ENCODE measurements around the gene PERCC1.

PERCC1 gene

DNA sequence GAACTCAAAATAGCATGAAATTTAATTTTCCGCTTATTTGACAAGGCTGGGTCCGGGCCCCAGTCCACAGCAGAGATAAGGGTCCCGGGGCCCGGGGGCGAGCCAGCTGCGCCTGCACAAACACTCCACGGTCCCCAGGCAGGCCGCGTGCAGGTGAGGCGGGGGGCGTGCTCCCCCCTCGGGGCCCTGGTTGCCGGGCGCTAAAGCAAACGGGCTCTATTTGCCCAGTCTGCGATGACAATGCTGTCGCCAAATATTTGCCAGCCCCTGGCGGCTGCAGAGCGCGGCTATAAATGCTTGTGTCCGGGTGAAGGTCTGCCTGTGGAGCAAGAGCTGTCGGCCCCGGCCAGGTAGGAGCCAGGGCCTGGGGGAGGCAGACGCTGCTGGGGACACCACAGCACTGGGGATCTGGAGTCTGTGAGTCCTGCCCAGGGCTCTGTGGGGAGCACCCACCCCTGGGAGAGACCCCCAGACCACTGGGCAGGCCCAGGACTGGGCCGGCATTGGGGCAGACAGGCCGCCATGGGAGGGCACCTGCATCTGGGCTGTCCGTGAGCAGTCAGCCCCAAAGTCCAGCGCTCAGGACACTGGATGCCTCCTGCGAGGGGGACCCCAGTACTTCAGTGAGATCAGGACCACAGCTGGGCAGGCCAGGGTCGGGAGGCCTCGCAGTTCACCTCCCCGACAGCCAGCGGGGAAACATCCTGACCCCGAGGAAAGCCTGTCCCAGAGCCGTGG is at the start of gene PERCC1:
PERCC1 (plus strand) TSS at position 320 of the 738 bp plus-strand sequence. CDS start 1,516 bp downstream, outside the sequence.
- DNase-seq = peak; percentile 83

DNA sequence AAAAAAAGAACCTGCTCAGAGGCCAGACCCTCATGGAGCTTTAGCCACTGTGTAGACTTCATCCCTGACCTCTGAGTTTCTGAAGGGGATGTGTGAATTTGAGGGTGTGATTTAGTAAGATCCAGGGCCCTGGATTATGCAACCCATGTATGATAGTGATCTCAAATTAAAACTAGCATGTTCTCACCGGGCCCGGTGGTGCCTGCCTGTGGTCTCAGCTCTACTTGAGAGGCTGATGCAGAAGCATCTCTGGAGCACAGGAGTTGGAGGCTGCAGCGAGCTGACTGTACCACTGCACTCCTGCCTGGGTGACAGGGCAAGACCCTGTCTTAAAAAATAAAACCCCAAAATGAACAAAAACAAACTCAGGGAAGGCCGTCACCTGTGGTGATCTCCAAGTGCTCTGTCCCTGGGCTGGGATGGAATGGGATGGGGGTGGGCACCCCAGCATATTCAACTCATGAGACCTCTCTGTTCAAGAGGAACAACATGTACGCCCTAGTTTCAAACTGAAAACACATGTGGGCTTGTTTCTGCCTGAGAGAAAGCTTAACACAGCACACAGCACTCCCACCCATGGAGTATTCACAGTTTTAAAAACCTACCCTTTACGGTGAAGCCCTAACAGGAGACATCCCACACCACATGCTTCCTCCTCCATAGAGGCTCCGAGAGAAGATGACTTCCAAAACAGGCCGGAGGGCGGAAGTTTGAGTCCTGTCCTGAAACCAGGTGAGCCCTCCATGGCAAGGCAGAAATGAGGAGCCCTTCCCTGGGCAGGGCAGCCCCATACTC is 49.1 kb upstream of the PERCC1 start:
- no peak for DNase-seq

DNA sequence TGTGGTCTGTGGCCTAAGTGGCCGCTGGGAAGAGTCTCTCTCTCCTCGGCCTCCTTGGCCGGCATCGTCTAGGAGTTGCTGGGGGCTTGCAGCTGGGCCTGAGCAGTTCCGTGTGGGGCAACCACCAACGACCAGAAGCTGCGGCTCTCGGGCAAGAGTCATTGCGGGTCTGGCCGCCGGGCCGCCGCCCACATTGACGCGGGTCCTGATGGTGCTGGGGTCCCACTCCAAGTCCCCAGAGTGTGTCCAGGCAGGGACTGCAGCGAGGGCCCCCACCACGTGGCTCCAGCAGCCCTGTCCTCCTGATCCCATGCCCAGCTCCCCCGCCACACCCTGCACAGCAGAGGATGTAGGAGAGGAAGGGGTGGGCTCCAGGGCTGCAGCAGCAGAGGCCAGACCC is 47.3 kb upstream of the PERCC1 start:
- DNase-seq = no peak

DNA sequence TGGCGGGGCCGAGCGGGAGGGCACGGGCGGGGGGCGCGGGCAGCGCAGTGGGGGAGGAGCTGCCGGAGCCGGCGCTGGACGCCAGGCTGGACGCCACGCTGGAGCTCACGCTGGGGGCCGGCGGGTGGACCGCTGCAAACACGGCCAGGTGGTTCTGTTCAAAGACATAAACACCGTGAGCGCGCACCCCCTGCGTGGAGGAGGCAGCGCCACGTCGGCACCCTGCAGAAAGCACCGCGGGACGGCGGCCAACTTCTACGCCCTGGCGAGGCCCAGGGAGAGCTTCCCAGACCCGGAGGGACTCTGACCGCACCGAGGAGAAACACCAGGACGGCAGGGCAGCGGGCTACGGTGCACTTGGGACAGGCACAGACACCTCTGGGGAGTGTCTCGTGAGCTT is 45.6 kb upstream of the PERCC1 start:
- DNase-seq = no peak

DNA sequence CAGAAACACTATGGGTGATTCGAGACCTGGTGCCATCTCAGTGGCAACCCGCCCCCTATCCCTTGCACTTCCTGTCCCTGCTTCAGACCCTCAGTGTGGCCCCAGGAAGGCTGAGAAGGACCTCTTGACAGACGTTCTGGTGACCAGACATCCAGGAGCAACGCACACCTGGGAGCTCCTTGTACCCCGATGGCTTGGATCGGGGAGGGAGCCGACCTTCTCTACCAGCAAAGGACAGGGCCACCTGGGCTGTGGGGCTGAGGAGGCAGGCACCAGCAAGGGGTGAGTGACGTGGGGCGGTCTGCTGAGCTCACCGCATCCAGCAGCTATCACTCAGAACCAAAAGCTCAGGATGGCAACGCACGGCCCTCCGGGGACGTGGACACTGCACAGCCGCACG is 43.5 kb upstream of the PERCC1 start:
- no peak for DNase-seq

DNA sequence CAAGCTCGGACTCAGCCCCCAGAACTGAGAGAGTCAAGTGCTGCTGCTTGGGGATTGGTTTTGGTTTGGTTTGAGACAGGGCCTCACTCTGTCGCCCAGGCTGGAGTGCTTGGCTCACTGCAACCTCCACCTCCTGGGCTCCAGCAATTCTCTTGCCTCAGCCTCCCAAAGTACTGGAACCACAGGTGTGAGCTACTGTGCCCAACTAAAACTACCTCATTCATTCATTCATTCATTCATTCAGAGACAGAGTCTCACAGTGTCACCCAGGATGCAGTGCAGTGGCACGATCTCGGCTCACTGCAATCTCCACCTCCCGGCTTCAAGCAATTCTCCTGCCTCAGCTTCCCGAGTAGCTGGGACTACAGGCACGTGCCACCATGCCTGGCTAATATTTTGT is 41.1 kb upstream of the PERCC1 start:
- no peak for DNase-seq

DNA sequence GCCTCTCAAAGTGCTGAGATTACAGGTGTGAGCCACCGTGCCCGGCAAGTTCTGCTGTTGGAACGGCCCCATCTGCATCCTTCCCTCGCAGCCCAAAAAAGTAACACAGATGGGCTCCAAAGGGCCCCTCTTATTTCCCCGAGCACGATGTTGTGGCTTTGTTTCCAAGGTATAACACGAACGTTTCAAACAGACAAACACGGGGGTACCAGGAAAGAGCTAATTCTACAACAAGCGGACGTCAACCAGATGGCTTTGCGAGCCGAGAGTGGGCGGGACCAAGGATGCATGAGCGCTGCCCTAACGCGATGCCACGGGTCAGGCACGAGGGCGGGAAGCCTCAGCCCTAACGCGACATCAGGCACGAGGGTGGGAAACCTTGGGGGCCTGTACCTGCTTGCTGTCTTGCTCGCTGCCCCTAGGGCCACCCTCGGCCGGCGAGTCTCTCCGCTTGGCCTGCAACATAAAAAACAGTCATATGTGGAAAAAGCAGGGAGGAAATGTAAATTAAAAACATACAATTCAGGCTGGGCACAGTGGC is 40.6 kb upstream of the PERCC1 start:
- no peak for DNase-seq

DNA sequence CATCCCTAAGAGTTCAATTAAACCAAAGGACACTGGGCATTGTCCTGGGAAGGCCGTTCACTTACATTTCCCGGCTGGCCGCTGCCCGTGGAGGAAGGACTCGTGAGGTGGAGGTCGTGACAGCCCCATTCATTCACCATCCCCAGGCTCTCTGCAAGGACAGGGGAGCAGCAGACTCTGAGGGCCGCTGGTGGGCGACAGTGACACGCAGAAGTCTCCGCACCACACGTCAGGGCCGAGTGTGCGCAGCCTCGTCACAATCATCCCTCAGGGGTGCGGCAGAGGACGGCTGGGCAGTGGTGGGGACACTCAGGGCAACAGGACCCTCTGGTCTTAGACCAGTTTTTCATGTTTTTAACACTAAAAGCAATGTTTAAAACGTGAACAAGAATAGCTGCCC is 38.1 kb upstream of the PERCC1 start:
- DNase-seq = no peak

DNA sequence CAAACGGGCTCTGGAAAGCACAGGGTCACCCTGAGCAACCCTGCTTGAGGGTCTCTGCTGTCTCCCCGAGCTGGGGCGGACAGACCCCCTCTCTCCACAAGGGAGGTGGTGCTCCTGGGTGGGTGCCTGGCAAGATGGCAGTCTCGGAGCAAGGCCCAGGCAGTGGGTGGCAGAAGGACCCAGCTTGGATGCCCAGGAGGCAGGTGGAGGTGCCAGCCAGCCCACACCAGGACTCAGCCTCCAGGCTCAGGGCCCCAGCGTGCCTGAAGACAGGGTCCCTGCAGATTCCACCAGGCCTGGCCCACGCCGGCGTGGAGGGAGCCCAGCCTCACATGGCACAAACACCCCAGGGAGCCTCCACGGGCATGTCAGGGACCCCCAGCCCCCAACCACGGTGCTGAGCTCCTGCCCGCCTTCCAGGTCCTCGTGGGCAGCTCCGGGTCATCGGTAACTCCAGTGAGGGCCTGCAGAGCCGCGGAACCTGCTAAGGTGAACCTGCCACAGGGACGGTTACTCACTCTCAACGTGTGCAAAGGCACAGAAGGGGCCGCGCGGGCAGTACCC is 37.2 kb upstream of the PERCC1 start:
- no peak for DNase-seq

DNA sequence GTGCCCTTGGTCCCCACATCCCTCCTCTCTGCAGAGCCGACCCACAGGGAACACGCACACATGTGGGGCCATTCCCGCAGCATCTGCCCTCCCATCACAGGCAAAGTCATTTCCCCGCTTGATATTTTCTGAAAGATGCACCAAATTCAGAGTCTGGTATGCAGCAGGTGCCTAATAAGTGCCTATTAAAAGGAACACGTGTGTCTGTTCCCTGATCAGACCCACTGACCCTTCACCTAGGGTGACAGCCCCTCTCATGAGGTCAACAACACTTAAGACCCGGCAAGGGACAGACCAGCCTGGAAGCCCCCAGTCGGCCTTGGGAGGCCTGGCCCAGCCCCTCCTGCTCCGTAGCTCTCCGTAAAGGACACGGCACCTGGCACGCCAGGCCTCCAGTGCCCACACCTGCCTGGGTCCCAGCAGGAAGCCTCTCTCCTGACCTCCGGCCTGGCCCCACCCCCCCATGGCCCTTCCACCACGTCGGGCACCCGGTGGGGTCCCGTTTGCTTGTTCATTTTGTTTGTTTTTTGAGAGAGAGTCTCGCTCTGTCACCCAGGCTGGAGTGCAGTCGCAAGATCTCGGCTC is 36.4 kb upstream of the PERCC1 start:
- DNase-seq = no peak

DNA sequence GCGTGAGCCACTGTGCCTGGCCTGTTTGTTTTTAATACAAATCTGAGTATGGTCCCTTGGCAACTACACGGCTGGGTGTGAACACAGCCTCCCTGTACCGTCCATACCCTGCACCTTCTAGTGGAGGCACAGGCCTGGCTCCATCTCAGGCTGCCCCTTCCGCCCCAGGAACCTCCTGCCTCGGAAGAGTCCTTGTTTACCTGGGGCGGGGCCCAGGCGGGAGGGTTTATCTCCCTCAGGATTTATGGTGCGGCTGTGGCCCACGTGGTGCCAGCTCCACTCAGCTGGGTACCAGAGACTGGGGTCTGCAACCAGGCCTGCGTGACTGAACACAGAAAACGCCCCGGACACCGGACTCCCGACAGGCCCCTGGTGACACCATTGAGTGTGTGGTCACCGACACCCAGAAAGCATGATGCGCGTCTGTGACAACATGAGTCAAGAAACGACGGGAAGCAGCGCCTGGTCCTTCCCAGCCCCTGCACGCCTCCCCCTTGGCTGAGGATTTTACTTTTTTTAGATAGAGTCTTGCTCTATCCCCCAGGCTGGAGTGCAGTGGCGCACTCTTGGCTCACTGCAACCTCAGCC is 35.3 kb upstream of the PERCC1 start:
- DNase-seq = no peak

DNA sequence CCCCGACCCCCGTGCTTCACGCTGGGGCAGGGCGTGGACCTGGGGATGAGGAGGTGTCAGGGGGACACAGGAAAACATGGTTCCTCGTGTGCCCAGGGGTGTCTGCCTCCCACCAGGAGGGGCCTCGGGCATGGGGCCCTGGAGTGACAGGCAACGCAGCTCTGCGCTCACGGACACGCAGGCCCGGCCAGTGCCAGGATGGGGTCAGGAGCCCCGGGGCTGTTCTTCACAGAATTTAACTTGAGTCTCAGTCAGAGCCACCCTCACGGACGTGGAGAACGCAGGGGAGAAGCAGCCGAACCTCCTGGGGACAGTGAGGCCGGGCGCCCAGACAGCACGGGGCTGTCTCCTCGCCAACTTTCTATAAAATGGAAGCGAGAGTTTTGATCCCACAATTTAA is 33.1 kb upstream of the PERCC1 start:
- DNase-seq = no peak

DNA sequence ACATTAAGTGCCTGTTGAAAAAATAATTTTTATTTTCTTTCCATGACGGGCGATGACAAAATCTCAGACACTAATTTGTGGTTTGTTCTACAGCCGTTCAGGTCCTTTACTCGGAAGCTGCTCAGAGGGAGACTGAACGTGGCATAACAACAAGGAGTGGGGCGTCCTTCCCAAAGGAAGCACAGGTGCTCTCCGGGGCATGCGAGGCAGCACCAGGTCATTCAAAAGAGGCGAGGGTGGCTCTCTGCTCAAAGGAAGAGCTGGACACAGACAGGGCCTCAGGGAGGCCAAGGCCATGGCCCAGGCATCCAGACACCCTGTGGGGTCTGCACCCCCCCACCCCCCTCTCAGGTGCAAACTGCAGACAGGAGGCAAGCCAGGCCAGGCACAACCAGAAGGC is 32.5 kb upstream of the PERCC1 start:
- DNase-seq = no peak

DNA sequence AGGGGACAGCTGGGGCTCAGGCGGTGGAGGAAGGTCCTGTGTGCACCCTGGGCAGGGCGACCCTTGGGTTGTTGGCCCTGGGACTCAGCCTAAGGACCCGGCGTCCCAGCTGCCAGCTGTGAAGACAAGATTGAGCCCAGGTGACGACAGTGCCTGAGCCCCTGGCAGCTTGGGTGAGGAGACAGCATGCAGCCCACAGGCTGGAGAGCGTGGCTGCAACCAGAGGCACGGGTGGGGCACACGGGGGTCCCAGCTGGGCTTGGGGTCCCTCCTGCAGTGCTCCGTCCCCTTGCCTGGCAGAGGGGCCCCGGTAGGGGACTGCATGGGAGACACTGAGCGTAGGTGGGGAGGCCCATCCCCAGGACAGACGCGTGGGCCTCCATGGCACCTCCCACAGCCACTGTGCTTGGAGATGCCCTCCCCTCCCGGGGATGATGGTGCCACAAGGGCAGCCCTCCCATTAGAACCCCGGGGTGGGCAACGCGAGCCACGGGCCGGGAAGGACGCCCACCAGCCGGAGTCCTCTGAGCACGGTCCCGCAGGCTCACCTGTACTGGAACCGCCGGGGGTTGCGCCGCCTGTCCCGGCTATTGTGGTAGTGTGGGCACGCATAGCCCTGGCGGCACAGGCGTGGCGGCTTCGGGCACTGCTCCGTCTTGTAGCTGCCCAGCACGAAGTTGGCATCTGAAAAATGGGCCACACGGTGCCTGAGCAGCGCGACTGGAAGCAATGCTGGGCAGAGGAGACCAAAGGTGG is 31.9 kb upstream of the PERCC1 start:
- no peak for DNase-seq

DNA sequence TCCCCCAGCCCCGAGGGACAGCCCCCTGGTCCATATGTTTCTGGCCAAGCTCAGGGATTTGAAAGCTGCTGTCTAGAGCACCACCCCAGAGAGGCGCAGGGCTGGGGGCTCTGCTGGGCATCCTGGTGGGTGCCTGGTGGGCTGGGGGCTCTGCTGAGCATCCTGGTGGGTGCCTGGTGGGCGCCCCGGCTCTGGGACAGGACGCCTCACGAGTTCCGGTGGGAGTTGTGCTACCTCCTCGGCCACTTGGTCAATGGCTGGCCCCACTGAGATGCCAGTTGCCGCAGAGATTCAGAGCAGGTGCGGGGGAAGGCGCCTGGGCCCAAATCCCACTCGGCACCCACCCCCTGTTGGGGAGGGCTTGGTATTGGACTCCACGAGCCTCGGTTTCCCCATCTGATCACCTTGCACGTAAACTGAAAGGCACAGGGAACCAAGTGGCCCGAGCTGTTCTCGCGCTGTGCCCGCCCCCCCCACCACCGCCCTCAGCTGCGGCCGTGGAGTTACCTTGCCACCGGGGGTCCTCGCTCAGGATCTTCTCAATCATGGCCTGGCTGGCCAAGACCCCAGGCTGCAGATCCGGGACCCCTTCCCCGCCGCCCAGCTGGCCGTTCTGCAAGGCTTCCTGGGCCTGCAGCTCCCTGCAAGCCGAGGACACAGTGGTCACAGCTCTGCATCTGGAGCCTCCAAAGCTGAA is 29.7 kb upstream of the PERCC1 start:
- no peak for DNase-seq

DNA sequence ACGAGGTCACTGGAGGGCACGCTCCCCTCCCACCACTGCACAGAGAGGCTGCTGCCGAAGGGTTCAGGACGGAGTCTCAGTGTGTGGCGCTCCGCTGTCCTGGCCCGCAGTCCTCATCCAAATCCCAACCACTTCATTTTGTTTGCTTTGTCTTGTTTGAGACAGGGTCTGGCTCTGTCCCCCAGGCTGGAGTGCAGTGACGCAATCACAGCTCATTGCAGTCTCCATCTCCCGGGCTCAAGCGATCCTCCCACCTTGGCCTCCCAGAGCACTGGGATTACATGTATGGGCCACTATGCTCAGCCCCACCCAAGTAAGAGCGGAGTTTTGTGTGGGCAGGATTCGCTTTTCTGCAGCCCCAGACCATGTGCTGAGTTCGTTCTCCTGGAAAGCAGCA is 29.1 kb upstream of the PERCC1 start:
- no peak for DNase-seq

DNA sequence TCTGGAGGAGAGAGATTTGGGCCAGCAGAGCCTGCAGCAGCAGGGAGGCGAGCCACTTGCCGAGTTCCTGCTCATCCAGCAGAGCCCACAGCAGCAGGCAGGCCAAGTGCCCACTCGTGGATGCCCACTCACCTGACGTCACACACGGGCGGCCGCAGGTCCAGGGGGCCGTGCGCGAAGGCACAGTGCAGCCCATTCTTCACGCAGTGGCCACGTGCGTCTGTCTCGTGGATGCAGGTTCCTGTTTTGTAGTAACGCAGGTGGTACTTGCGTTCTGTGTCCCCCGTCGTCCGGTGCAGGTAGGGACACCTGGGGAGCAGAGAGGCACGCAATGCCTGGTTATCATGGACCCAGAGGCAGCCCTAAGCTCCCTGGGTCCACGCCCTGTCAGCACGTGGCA is 27.8 kb upstream of the PERCC1 start:
- no peak for DNase-seq

DNA sequence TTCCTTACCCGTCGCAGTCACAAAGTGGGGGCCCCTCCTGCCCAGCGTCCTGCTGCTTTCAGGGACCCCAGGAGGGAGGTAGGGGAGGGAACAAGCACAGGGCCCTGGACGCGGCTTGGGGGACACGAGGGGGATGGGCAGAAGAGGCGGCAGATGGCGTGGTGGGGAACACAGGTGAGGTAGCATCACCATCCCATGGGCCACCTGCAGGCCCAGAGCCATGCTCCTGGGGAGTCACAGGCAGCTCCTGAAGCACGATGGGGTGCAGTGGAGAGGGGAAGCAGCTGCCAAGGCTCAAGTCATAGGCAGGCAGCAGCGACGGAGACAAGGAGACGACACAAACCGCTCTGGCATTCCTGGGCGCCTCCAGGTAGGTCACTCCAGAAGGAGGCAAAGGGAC is 27.1 kb upstream of the PERCC1 start:
- no peak for DNase-seq

DNA sequence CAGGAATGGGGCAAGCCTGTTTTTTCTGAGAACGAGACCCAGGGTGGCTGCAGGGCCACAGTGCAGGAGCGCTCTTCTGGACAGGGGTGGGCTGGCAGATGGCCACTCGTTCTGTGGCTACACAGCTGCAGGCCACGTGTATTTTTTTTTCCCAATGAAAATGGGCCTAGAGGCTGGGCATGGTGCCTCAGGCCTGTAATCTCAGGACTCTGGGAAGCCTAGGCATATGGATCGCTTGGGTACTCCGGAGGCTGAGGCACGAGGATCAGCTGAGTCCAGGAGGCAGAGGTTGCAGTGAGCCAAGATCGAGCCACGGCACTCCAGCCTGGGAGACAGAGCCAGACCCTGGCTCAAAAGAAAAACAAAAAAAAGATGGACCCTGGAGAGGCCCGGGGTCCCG is 23.1 kb upstream of the PERCC1 start:
- DNase-seq = no peak

DNA sequence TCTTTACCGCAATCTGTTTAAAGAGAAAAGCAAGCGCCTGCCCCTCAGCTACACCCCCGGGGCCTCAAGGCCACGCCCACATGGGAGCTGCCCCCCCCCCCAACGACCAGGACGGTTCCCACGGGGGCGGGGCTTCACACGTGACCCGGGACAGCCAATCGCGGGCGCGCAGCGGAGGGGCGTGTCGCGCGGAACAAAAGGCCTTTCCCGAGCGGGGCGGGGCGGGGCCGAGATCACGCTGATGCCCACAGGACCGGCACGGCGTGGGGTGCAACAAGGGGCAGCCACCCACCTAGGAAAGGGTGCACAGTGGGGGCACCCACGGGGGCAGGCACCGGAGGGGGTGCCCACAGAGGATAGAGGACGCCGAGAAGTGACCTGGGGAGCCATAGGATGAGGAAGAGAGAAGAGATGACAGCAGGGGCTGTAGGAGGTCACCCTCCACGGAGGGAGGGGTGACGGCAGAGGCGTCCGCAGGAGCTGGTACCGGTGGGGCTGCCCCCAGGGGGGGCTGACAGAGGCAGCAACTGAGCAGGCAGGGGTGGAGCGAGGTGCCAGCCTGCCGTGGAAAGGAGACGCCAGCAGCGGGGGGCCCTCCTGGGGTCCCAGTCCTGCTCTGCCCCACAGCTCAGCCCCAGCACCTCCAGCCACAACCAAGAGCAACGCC is 22.6 kb upstream of the PERCC1 start:
- DNase-seq = peak; percentile 67 to 85

DNA sequence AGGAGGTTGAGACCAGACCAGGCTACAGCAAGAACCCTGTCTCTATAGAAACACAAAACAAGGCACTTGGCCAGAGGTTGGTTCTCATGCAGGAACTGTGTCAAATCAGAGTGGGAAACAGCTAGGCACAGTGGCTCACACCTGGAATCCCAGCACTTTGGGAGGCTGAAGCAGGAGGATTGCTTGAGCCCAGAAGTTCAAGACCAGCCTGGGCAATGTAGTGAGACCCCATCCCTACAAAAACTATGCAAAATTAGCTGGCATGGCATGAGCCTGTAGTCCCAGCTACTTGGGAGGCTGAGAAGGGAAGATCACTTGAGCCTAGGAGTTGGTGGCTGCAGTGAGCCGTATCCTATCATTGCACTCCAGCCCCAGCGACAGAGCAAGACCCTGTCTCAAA is 18.0 kb upstream of the PERCC1 start:
- no peak for DNase-seq
